GM18505 (cell line): ENCODE measurements around the gene LMOD2.

Source experiments
- ATAC-seq: cut with Tn5 transposase; IDR thresholded peaks from one replicate; pipeline ENCODE4 v1.9.1; 2021; ENCODE audit not compliant: unreplicated experiment
- POLR2A ChIP-seq: IDR thresholded peaks from 4 replicates; pipeline ENCODE4 v1.6.1; 2011; ENCODE audit warnings: borderline replicate concordance; ENCODE audit not compliant: insufficient read depth, insufficient read length; ENCODE audit errors: extremely low read depth

The LMOD2 gene, protein sequence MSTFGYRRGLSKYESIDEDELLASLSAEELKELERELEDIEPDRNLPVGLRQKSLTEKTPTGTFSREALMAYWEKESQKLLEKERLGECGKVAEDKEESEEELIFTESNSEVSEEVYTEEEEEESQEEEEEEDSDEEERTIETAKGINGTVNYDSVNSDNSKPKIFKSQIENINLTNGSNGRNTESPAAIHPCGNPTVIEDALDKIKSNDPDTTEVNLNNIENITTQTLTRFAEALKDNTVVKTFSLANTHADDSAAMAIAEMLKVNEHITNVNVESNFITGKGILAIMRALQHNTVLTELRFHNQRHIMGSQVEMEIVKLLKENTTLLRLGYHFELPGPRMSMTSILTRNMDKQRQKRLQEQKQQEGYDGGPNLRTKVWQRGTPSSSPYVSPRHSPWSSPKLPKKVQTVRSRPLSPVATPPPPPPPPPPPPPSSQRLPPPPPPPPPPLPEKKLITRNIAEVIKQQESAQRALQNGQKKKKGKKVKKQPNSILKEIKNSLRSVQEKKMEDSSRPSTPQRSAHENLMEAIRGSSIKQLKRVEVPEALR

DNA sequence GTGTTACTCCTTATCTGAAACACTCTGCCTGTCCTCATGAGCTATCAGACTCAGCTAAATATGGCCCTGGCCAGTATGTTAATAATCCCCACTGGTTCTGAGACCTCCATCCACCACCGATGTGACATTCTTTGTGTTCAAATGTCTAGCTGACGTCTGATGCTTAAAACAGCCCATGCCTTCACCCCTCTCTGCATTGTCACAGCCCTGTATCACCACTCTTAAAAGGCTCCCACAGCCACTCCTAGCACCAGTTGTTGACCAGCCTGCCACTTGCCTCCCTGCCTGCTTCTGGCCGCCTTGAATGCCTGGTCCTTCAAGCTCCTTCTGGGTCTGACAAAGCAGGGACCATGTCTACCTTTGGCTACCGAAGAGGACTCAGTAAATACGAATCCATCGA is at the start of gene LMOD2:
TSS of gene LMOD2 (plus strand) at position 253 of the 400 bp plus-strand sequence. CDS start at position 351, 98 bp downstream.
- TF ChIP-seq POLR2A: no peak
- ATAC-seq: no peak

DNA sequence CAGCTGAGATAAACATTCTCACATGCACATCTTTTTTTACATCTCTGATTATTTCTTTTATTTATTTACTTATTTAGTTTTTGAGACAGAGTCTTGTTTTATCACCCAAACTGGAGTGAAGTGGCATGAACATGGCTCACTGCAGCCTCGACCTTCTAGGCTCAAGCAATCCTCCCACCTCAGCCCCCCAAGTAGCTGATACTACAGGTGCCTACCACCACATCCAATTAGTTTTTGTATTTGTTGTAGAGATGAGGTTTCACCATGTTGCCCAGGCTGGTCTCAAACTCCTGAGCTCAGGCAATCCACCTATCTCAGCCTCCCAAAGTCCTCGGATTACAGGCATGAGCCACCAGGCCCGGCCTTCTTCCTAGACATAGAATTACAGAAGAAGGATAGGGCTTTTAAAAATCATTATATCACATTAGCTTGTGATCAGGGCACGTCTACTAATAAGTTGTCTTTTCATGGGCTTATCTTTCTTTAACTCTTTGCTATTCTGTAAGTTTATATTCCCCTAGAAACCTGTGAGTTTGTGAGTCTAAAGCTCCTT is 48.2 kb upstream of the LMOD2 start:
- no peak for ATAC-seq
- no peak for TF ChIP-seq POLR2A

DNA sequence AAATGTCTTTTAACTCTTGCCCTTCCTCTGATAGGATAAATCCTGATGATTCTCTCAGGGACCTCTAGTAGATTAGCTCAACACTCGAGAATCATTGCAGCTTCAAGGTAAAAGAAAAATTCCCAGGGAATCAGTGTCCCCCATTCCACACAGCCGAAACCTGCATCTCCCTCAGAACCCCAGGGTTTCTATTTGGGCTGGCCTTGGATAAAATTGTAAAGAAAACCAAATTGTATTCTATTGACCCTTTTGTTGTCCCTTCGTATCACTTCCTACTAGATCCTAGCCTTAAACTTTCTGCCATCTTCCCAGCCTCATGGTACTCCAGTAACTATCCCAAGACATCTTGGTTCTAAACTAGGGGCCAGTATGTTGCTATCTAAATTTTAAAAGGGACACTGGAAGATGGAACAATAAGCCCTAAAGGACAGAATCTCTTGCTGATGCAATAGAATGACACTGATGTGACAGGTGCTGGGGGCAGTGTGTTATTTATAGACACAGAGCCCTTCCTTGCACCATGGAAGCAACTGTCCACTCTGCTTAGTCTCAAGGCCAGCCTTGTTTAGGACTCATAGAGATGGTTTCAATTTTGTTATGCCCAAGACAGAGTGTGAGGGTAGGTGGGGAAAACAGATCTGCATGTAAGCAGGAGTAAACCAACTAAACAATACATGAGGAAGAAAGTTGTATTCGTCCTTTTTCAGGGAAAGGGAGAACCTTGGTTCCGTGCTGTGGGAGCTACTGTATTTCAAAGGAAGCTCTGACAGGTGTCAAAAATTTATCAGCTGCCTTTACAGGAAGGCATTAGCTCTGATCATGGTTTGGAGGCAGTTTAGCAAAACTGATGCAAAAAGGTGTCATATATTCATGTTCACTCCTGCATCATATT is 46.4 kb upstream of the LMOD2 start:
- no peak for TF ChIP-seq POLR2A
- ATAC-seq: no peak

DNA sequence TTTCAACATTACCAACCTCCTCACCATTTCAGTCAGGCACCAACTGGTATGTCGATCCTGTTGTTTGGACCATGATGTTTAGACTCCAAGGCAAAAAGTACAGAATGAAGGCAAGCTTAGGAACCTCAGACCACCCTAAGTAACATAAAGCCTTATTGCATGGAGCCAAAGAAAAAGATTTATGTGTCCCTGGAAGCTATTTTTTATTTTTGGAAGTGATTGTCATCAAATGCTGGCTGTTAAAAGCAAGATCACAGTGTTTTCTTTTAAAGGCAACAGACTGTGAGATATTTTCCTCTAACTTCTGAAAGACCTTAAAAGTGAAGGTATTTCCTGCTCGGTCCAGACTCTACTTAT is 45.8 kb upstream of the LMOD2 start:
- no peak for TF ChIP-seq POLR2A
- ATAC-seq: no peak

DNA sequence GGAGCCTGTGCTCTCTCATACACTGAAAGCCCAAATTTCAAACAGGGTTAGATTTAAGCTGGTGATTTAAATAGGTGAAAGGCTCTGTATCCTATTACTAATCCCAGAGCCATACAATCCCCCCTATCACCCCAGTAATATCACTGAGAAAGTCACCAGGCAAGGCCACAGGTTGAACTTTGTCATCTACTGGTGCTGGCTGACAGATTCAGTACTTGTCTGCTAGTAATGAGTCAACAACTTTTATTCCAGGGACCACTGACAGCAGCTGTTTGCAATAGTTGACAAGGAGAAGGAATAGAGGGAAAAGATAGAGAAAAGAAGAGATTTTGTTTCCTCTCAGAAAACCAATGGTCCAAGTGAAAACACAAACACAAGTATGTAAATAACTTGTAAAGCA is 43.6 kb upstream of the LMOD2 start:
- TF ChIP-seq POLR2A: no peak
- ATAC-seq: no peak

DNA sequence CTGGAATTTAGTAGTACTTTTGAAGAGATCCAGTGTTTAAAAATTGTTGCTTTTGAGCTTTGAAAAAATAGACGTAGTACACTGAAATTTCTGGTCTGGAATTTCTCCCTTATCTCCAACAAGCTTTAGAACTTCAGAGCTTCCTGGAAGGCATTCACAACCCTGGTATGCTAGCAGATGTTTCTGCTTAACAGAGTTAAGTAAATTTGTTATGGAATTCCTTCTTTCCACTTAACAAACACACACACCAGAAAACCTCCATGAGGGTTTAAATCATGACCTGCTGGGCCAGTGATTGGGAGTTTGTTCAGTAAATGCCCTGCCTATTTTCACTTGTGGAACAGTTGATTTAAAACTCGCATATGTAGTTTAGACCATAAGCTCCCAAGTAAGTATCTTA is 40.3 kb upstream of the LMOD2 start:
- no peak for ATAC-seq
- TF ChIP-seq POLR2A: no peak

DNA sequence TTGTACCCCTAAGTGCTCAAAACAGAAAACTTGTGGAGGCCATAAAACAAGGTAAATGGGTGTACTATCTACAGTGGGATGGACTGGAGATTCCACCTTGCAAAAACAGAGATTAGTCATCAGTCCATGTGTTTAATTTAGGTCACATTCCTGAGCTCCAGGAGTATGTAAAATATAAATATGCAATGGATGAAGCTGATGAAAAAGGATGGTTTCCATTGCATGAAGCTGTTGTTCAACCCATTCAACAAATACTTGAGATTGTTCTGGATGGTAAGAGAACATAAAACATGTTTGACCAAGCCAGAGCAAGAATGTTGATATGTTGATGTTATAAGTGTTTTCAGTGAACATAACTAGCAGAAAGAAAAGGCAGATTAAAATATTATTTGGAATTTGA is 39.4 kb upstream of the LMOD2 start:
- no peak for TF ChIP-seq POLR2A
- no peak for ATAC-seq

DNA sequence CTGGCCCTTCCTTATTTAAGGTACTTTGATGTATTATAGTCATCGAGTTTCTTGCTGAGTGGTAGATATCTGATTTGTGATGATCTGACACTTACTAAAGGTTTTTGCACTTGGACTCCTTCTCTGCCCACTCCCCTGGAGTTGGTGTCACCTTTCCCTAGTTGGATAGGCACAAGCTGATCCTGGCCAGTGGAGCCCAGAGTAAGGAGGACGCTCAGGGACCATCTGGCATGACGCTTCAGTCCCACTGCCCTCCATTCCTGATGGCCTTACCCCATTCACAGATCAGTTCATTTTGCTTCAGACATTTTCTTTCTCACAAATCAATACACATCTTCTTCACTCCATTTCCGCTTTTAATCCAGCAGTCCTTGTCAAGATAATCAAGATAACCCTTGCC is 34.0 kb upstream of the LMOD2 start:
- no peak for ATAC-seq
- TF ChIP-seq POLR2A: no peak

DNA sequence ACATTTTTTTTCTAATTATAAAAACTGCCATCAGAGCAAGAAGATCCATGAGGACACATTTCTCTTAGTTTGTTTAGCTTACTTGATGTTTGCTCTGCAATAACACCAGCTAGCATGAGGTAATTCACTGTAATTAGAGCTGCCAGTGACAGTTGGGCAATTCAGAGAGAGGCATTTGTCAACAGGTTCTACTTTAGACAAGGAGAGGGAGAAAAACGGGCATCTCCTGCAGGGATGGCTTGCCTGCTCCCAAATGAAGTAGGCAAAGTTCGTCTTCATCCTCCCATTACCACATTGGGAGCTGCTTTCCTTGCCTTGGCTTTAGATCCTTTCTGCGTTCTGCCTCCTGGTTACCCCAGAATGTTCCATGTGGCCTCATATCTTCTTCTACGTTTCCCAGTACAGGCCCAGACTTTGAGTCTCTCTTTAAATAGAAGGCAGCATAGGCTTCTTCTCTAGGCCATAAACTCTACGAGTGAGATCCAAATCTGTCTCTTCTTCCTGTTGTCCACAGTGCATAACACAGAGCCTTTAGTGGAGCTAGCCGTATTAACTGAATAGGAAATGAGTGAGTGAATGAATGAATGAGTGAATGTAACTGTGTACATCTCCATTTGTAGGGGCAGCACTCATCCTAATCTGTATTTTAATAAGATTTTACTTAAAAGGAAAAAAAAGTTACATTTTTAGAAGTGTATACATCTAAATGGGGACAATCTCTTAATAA is 32.8 kb upstream of the LMOD2 start:
- ATAC-seq: no peak
- no peak for TF ChIP-seq POLR2A

DNA sequence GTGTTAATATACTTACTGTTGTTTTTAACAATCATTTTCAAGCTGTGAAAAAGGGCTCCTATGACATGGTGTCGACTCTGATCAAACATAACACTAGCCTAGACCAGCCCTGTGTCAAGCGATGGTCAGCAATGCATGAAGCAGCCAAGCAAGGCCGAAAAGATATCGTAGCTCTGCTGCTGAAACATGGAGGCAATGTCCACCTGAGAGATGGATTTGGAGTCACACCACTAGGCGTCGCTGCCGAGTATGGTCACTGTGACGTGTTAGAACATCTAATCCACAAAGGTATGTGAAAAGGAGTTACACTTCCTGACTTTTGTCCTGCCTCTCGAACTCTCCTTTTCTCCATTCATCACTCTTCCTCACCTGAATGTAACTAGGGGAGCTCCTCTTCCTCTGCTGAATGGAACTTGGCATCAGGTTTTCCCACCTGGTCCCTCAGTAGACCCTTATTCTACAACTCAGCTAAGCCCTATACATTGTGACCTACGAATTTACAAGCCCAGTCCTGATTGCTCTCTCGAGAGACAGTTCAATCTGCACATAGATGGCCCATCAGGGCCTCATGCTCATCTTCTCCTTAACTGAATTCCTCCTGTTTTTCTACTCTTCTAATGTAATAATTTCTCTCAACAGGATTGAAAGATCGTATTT is 31.0 kb upstream of the LMOD2 start:
- ATAC-seq: peak; percentile 89
- TF ChIP-seq POLR2A: no peak

DNA sequence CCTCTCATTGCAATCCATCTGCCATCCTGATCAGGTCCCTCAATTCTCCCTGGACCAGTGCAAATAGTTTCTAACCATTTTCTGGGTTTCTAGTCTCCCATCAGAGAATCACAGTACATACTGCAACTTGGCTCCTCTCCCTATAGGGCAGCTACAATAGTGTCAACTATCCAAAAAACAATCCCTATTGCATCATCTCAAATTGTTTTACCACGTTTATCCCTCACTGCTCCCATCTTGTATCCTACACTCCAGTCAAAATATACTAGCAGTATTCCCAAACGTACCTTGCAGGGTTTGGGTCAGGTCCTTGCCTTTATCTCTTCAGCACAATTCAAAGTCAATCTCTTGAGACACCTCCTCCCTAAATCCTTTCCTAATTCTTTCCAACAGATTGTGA is 30.4 kb upstream of the LMOD2 start:
- TF ChIP-seq POLR2A: no peak
- ATAC-seq: no peak

DNA sequence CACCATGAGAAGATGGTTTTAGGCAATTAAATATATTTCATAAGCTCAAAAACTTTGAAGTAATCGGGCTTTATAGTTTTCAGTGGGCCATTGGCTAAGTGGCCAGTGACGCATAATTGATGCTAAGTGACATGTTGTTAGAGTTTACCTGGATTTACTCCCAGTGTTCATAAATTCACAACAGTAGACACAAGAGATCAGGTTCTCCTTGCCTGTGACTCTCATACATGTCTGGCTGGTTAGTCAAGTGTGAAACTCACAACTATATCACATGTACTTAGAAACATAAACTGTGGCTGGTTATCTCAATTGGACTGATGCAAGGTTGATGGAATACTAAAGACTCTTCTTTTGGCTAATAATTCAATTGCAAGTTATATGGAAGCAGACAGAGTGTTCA is 27.8 kb upstream of the LMOD2 start:
- no peak for ATAC-seq
- TF ChIP-seq POLR2A: no peak

DNA sequence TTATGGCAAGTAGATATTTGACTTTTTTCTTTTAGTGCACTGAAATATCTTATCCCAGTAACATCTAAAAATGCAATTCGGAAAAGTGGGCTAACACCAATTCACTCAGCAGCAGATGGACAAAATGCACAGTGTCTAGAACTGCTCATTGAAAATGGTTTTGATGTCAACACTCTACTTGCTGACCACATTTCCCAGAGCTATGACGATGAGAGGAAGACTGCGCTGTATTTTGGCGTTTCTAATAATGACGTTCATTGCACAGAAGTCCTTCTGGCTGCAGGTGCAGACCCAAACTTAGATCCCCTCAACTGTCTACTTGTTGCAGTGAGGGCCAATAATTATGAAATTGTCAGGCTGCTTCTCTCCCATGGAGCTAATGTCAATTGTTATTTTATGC is 26.8 kb upstream of the LMOD2 start:
- ATAC-seq: no peak
- TF ChIP-seq POLR2A: no peak

DNA sequence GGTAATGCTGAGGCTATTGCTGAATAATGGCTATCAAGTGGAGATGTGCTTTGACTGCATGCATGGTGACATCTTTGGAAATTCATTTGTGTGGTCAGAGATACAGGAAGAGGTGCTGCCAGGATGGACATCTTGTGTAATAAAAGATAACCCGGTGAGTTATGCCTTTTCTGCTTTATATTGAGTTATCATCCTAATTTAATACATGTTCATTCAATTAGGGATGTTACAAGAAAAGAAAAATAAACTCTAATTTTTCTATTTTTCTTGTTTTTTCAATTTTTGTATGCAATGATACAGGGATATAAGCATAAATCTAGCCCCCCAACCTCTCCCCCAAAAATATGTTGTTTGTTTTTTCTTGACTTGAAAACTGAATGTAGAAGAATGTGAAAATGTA is 26.4 kb upstream of the LMOD2 start:
- no peak for TF ChIP-seq POLR2A

More for the DNA sequence above, 26.4 kb upstream of the LMOD2 start:
- ATAC-seq: no peak
